Liver (tissue), 9 donors: ENCODE data around the gene PRKD1. TPM values are rescaled to one million over a fixed set of nuclear protein-coding genes. Genes with fewer than 3 reads are reported as not detected.
"Not testable (repeated sequence)": the region's sequence is repeated elsewhere in the genome, so short reads cannot be mapped to it uniquely, and the experiment has no call there.

Experiments used
- DNase-seq: peaks from one replicate; pipeline ENCODE4 v3.0.0-alpha.2; 2017; ENCODE audit warnings: low spot score
- H3K27ac ChIP-seq, 2 donors: one replicate each; pipeline ENCODE4 v1.7.0; 2013; ENCODE audit warnings: inconsistent platforms in 2 of 2, low read length in 2 of 2, control low read depth in 1 of 2, low read depth in 1 of 2, mild to moderate bottlenecking in 1 of 2
- H3K27me3 ChIP-seq, 4 donors: one replicate each; pipeline versions ENCODE4 v1.6.1 to v1.7.0; 2013; ENCODE audit warnings: low read length in 3 of 4, inconsistent platforms in 1 of 4, mild to moderate bottlenecking in 1 of 4, moderate library complexity in 1 of 4; ENCODE audit not compliant: control insufficient read depth in 4 of 4, insufficient read depth in 4 of 4
- H3K36me3 ChIP-seq, 4 donors: one replicate each; pipeline versions ENCODE4 v1.6.1 to v1.7.0; 2013; ENCODE audit warnings: low read length in 3 of 4, mild to moderate bottlenecking in 3 of 4, low read depth in 1 of 4, moderate library complexity in 1 of 4; ENCODE audit not compliant: control insufficient read depth in 4 of 4, insufficient read depth in 3 of 4
- H3K4me1 ChIP-seq, 4 donors: one replicate each; pipeline versions ENCODE4 v1.6.1 to v1.7.0; 2013; ENCODE audit warnings: low read length in 3 of 4, mild to moderate bottlenecking in 3 of 4, moderate library complexity in 1 of 4; ENCODE audit not compliant: control insufficient read depth in 4 of 4, insufficient read depth in 4 of 4
- H3K4me3 ChIP-seq, 3 donors: one replicate each; pipeline versions ENCODE4 v1.6.1 to v1.7.0; 2013; ENCODE audit warnings: low read length in 3 of 3, control low read depth in 1 of 3, low read depth in 1 of 3, mild to moderate bottlenecking in 1 of 3
- H3K9ac ChIP-seq, 2 donors: one replicate each; pipeline ENCODE4 v1.7.0; 2013; ENCODE audit warnings: low read length in 2 of 2, mild to moderate bottlenecking in 2 of 2, moderate library complexity in 2 of 2, control low read depth in 1 of 2, low read depth in 1 of 2
- H3K9me3 ChIP-seq, 4 donors: one replicate each; pipeline versions ENCODE4 v1.6.1 to v1.7.0; 2013; ENCODE audit warnings: low read length in 3 of 4; ENCODE audit not compliant: control insufficient read depth in 4 of 4
- ATF3 ChIP-seq: IDR thresholded peaks from 2 replicates; pipeline ENCODE4 v1.6.1; 2016; ENCODE audit warnings: antibody characterized with exemption
- CTCF ChIP-seq: fragments of 150-350 bp; IDR thresholded peaks from 2 replicates; pipeline ENCODE4 v1.5.1; 2017; ENCODE audit warnings: improper control_type of control experiment, low read depth, low read length; ENCODE audit not compliant: missing input control
- EGR1 ChIP-seq, 2 donors: IDR thresholded peaks; 2 replicates each; pipeline ENCODE4 v1.6.1; 2016 to 2018; ENCODE audit warnings: antibody characterized with exemption in 2 of 2, low read depth in 2 of 2
- FOXA1 ChIP-seq: IDR thresholded peaks from 2 replicates; pipeline ENCODE4 v1.6.1; 2016; ENCODE audit warnings: antibody characterized with exemption
- FOXA2 ChIP-seq: IDR thresholded peaks from 2 replicates; pipeline ENCODE4 v1.6.1; 2016; ENCODE audit warnings: antibody characterized with exemption
- GABPA ChIP-seq, 2 donors: IDR thresholded peaks in 1 of 2; conservative IDR thresholded peaks in 1 of 2; 2 replicates each; pipeline ENCODE4 v1.6.1; 2016; ENCODE audit warnings: antibody characterized with exemption in 2 of 2, mild to moderate bottlenecking in 1 of 2, moderate library complexity in 1 of 2
- HNF4A ChIP-seq, 2 donors: conservative IDR thresholded peaks; 2 replicates each; pipeline ENCODE4 v1.6.1; 2016; ENCODE audit warnings: antibody characterized with exemption in 2 of 2, mild to moderate bottlenecking in 2 of 2
- HNF4G ChIP-seq: IDR thresholded peaks from 2 replicates; pipeline ENCODE4 v1.6.1; 2016; ENCODE audit warnings: antibody characterized with exemption
- JUND ChIP-seq, 2 donors: IDR thresholded peaks; 2 replicates each; pipeline ENCODE4 v1.6.1; 2016; ENCODE audit warnings: antibody characterized with exemption in 2 of 2
- MAX ChIP-seq: IDR thresholded peaks from 2 replicates; pipeline ENCODE4 v1.6.1; 2016; ENCODE audit warnings: antibody characterized with exemption
- NR2F2 ChIP-seq: IDR thresholded peaks from 2 replicates; pipeline ENCODE4 v1.6.1; 2016; ENCODE audit warnings: antibody characterized with exemption
- RAD21 ChIP-seq, 2 donors: IDR thresholded peaks; 2 replicates each; pipeline ENCODE4 v1.6.1; 2016; ENCODE audit warnings: antibody characterized with exemption in 2 of 2, mild to moderate bottlenecking in 2 of 2
- REST ChIP-seq: IDR thresholded peaks from 2 replicates; pipeline ENCODE4 v1.6.1; 2016; ENCODE audit warnings: antibody characterized with exemption, mild to moderate bottlenecking
- RXRA ChIP-seq, 2 donors: IDR thresholded peaks; 2 replicates each; pipeline ENCODE4 v1.6.1; 2017 to 2018; ENCODE audit warnings: antibody characterized with exemption in 2 of 2, mild to moderate bottlenecking in 1 of 2
- SP1 ChIP-seq: IDR thresholded peaks from 2 replicates; pipeline ENCODE4 v1.6.1; 2018; ENCODE audit warnings: antibody characterized with exemption, mild to moderate bottlenecking
- TAF1 ChIP-seq: conservative IDR thresholded peaks from 2 replicates; pipeline ENCODE4 v1.6.1; 2016; ENCODE audit warnings: antibody characterized with exemption, mild to moderate bottlenecking
- YY1 ChIP-seq: IDR thresholded peaks from 2 replicates; pipeline ENCODE4 v1.6.1; 2016; ENCODE audit warnings: antibody characterized with exemption, mild to moderate bottlenecking
- ZBTB33 ChIP-seq: IDR thresholded peaks from 2 replicates; pipeline ENCODE4 v1.6.1; 2016; ENCODE audit warnings: antibody characterized with exemption
- WGBS: extraction: QIAGEN DNeasy Blood & Tissue Kit; methylation state at CpG from one replicate; pipeline ENCODE4 v1.1.7; 2013; 5-methylcytosine and 5-hydroxymethylcytosine counted together
- polyA plus RNA-seq, 2 donors: library from polyadenylated mRNA; stranded (reverse) in 1 of 2; unstranded in 1 of 2; fragments of 200-250 nt in 1 of 2; fragments of >200 nt in 1 of 2; fragmentation: Nextera tagmentation in 1 of 2; extraction: Ambion mirVana in 1 of 2; gene quantifications; one replicate each; pipeline versions ENCODE4 v1.2.1 to v1.2.3, GENCODE V29; 2013 to 2015
- total RNA-seq, 2 donors: library from RNA; depleted of rRNA; stranded (reverse); fragments of >200 nt; gene quantifications; one replicate each; pipeline ENCODE4 v1.2.3, GENCODE V29; 2014
- donor health status: healthy.
- donor health status: healthy.
- donor health status: healthy.
- donor health status: healthy.
- donor health status: healthy.

Gene PRKD1
- total and polyA plus RNA-seq, 4 donors, result 0.85 to 5.0 (median 0.99) TPM

GRCh38 chr14:29735459-29735858 is 192.2 kb downstream of the PRKD1 start:
- Histone ChIP-seq H3K4me1 (no peaks in the 10 kb centered on the region), H3K9me3 (no peaks in the 10 kb centered on the region), H3K4me3 (no peak overlapping the region), H3K27ac (no peak overlapping the region), H3K9ac (no peak overlapping the region), H3K27me3 (no peaks in the 10 kb centered on the region), H3K36me3 (no peaks in the 10 kb centered on the region)
- DNase-seq, result no peak
- TF ChIP-seq MAX, result no peak
- TF ChIP-seq NR2F2, result no peak
- TF ChIP-seq HNF4A (conservative IDR thresholded peaks at IDR 0.05), result no peak
- no peak for TF ChIP-seq TAF1
- TF ChIP-seq CTCF, result no peak
- no peak for TF ChIP-seq REST
- no peak for TF ChIP-seq ZBTB33
- TF ChIP-seq ATF3, result no peak
- no peak for TF ChIP-seq HNF4G
- TF ChIP-seq RXRA (IDR thresholded peaks at IDR 0.05), result no peak
- no peak for TF ChIP-seq YY1
- no peak for TF ChIP-seq JUND (IDR thresholded peaks at IDR 0.05)
- no peak for TF ChIP-seq FOXA1
- no peak for TF ChIP-seq FOXA2
- no peak for TF ChIP-seq EGR1 (IDR thresholded peaks at IDR 0.05; ENCODE audit: low read depth in 2 of 2)
- TF ChIP-seq GABPA (IDR thresholded peaks at IDR 0.05 in 1 of 2, conservative IDR thresholded peaks at IDR 0.05 in 1 of 2), result no peak
- TF ChIP-seq SP1, result no peak
- no peak for TF ChIP-seq RAD21 (IDR thresholded peaks at IDR 0.05)
- WGBS, result 89% methylated on average over 4 of the region's 4 CpGs

- TF ChIP-seq GABPA (IDR thresholded peaks at IDR 0.05 in 1 of 2, conservative IDR thresholded peaks at IDR 0.05 in 1 of 2) (no peak), TAF1 (no peak), ZBTB33 (no peak)
- 75% methylated on average over 1 of the region's 1 CpG for WGBS
- Histone ChIP-seq H3K9ac (no peak overlapping the region), H3K27me3 (no peaks in the 10 kb centered on the region), H3K4me3 (no peak overlapping the region), H3K36me3 (no peaks in the 10 kb centered on the region), H3K9me3 (no peaks in the 10 kb centered on the region), H3K4me1 (no peaks in the 10 kb centered on the region), H3K27ac (no peak overlapping the region)
- no peak for DNase-seq
Measured at GRCh38 chr14:29734732-29735131, 192.9 kb downstream of the PRKD1 start.

GRCh38 chr14:29726560-29727331 is 200.9 kb downstream of the PRKD1 start:
- H3K36me3 ChIP-seq, H3K27ac ChIP-seq, H3K9ac ChIP-seq, DNase-seq, H3K9me3 ChIP-seq, H3K4me1 ChIP-seq, H3K27me3 ChIP-seq, H3K4me3 ChIP-seq: not testable (repeated sequence)
- 88% methylated on average over 4 of the region's 4 CpGs for WGBS
